Measurements from ENCODE around the gene SLC15A5.

The SLC15A5 gene

DNA sequence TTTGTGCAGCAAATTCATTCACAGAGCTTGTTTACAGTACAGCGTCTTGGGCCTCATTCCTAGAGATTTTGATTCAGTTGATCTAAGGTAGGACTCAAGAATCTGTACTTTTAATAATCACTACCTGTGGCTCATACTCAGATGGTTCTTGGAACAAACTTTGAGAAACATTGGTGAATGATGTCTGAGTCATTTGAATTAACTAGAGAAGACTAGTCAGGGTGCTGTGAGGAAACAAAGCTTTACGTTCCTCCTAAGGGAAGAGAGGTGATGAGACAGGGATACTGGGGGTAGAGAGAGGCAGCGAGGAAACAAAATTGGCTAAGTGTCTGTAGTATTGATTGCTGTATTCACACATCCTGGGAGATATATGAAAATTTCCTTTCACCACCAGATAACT, 109.4 kb downstream of the SLC15A5 start:
- DNase-seq, result no peak

DNA sequence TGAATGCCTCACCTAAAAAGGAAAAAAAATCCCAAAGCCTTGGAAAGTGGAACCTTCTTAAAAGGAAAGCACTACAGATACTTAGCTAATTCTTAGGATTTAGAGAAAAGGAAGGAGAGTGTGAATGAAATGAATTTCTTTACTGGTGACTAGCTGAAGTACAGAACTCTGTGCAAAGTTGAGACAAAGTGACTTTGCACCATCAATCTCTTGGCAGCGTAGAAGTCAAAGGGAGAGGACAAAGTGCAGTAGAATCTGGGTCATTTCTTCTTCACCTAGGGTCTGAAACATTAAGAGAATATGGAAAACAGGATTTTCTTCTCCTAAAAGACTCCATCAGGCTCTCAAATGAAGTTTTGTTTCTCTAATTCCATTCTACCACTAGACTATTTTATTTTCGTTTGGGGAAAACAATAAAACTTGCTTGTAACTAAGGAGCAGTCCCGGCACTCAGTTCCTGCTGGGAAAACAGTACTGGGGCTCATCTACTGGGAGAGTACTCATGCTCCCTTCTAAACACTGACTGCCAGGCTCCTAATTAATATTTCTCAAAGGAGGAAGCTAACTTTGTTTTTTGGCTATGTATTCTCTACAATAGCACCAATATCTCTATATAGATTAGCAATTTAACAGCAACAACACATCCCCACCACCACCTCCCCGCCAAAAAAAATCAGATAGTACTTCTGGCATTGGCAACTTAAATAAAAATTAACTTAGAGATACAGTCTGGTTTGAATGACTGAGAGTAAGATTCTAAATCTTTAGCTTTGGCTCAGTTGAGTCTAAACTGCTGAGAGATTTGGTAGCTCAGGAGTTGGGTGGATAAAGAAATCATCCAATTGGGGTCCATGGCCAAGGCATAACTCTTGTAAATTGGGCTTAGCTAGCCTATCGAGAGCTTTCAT, 110.7 kb downstream of the SLC15A5 start:
- no peak for DNase-seq

DNA sequence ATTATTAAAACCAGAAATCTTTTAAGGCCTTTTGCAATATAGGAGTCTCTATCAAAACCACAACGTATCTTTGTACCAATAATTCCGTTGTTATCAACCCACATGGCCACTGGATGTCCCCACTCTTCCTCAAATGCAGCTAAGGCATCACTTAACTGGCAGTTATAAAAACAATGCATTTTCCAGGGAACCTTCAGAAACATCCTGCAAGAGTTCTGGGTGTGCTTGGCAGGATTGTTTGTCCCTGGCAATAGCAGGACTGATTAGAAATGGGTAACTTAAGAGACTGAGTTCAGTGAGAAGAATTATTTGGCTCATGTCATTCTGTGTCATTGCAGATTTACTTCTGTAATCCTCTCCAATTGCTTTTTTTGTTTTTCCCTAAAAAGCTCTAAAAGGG, 112.0 kb downstream of the SLC15A5 start:
- DNase-seq, result peak; percentile 53

DNA sequence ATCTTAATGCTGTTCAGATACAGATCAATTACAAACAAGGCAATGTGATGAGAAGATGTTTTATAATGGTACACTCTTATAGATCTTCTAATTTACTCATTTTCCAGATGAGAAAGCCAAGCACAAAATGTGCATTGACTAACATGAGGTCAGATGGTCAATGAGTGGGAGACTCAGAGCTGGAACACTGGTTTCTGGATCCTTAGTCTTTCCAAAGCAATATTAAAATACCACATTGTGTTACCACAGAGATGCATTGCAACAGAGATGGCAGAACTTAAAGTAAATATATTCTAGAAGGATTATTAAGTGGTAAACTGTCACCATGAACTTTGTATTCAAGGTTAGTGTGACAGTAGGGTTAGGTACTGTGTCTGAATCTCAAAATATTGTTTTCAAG, 113.6 kb downstream of the SLC15A5 start:
- no peak for DNase-seq

DNA sequence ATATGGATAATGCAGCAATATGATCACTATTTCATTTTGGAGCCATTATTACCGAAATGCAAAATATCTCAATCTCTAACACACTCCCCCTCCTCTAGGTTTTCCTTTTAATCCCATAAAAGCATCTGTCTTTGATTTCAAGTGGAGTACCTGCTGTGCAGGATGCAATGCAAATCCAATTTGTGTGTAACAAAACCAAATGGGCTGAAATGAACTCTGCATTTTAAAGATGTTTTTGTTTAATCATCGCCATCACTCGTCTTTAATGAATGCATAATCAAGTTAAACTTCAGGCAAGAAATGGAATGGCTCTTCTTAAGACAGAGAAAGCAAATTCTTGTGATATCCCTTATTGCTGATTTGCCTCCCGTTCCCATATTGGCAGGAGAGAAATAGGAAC, 114.3 kb downstream of the SLC15A5 start:
- no peak for DNase-seq

DNA sequence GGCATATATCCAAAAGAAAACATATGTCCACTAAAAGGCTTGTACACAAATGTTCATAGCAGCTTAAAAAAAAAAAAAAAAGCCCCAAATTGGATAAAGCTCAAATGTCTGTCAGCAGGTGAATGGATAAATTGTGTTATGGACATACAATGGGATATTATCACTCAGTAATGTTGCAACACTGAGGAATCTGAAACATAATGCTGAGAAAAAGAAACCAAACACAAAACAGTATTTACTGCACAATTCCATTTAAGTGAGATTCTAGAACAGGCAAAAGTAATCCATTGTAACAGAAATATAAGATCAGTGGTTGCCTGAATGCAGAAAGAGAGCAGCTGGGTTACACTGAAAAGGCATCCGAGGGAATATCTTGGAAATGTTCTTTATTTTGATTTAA, 117.9 kb downstream of the SLC15A5 start:
- no peak for DNase-seq

DNA sequence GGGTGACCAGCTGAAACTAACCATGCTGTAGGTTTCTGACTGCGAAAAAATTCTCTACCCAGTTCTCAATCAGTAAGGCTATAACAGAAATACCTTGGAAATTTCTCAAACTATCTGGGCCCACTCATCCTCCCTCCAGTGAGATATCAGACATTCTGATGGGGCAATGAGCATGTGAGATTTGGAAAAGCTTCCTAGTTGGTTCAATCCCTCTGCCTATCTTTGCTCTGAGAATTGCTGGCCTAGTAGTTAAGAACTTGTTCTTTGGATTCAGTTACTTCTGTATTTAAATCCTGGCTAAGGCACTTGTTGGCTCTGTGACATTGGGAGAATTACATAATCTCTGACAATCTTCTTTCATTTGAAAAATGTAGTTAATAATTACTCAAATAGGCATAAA, 119.4 kb downstream of the SLC15A5 start:
- no peak for DNase-seq

DNA sequence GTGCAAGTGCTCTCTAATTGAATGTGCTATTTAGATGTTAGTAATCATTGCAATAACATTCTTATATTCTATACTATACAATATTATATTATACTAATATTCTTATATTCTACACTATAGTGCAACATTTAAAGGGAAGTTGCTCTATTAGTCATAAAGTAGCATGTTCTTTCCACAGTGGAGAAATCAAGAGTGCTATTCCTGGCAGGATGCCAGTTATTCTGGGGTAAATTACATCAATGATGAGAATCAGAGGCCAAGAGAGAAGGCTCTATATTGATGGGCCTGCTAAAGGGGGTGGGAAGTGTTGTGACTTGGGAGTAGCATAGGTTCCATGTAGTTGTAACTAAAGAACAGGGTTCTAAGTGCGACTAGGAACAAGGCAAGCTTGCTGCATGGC, 121.5 kb downstream of the SLC15A5 start:
- DNase-seq, result no peak

DNA sequence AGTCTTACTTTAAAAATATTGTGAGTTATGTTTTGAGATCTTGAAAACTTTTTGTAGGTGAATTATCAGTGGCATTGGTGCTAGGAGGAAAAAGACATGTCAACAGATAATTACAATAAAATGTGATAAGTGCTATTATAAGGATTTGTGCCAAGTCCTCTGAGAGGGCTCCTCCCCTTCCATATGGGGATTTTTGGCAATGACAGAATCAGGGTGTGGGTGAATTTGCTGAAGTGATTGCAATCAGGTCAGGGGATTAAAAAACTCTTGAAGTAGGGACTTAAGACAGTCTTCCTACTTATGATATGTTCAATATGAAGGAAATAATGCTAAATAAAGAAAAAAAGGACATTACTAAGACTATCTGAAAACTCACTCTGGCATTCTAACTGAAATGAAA, 122.5 kb downstream of the SLC15A5 start:
- DNase-seq, result no peak

DNA sequence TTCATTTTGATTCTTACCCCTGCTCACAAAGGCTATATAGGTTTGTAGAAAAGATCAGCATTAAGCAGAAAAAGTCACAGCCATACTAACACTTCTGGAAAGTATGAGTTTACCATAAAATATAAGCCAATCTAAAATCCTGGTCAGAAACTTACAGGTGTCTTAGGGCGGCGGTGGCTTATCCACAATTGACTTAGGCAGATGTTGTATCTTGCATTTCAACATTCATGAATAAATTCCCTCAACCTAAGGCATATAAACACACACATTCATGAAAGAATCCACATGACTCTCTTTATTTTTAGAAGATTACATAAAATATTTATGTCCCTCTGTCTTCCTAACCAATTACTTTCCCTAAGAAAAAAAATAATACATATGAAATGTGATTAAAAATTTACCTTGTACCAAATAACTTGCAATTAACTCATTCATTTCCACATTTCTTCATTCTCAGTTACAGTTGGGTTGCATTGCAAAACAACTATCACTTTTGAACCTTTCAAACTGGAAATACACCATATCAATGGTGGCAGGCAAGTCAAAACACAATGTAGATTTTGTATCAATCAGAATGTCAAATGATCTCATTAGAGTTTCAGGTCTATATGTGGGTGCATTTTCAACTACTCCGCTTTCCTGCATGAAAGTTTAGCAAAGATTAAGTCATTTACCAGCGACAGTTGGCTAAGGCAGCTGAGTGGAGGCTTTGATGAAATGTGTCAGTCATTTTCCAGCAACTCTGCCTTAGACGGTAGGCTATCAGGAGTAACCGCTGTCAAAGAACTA, 124.4 kb downstream of the SLC15A5 start:
- DNase-seq, result no peak

DNA sequence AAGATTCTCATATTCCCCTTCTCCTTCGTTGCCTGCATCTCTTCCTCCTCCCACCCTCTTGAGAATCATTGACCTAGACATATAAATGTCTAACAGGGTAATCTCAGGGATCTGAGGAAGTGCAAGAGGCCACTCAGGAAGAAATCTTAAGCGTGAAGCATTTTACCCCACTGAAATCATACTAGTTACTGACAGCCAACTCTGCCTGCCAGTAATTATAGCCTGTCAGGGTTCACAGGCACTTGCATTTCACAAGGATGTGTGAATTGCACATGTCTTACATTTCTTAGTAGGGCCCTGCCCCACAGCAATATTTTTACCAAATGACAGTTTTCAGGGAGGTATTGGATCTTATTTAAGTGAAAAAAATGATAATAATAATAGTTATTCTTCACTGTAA, 127.2 kb downstream of the SLC15A5 start:
- DNase-seq, result no peak

DNA sequence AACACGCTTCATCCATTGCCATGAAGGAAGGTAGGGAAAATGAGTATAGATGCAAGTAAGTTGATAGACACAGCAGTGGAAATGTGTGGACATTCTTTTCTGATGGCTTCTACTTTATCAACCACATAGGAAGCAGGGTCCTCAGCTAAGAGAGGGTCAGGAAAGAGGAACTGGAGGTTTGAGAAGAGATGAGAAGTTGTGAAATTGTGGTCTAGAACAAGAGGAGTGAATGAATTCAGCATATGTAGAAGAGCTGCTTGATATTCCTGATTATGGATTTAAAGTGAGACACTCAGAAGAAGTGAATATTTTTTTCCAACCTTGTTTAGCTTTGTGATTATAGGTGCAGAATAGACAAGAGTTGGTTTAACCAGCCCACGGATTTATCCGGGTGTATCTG, 128.5 kb downstream of the SLC15A5 start:
- DNase-seq, result no peak

All from NCI-H2029 (cell line).